Limb (tissue), 2 donors: ENCODE data around the gene SPEM3.
"Not testable (repeated sequence)": the region's sequence is repeated elsewhere in the genome, so short reads cannot be mapped to it uniquely, and the experiment has no call there.

ENCODE experiments used
- DNase-seq, 2 donors: peaks; one replicate each; pipeline ENCODE4 v3.0.0-alpha.2; 2016; ENCODE audit errors: extremely low spot score in 2 of 2

Gene SPEM3

DNA sequence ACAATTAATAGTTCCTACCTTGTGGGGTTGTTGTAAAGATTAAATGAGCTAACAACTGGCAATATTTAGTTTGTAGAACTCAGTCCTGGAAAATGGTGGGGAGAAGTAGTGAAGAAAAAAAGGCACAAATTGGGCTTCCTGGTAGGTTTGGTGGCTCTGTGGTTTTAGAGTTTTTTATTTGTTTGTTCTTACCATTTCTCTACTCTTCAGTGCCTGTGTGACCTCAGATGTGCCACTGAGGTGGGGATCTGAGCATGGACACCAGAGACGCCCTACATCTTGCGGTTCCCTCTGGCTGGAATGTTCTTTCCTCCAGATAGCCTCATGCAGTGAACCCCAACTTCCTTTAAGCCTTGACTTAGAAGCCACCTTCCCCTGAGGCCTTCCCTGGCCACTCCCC is 43.1 kb downstream of the SPEM3 start:
- DNase-seq = no peak

DNA sequence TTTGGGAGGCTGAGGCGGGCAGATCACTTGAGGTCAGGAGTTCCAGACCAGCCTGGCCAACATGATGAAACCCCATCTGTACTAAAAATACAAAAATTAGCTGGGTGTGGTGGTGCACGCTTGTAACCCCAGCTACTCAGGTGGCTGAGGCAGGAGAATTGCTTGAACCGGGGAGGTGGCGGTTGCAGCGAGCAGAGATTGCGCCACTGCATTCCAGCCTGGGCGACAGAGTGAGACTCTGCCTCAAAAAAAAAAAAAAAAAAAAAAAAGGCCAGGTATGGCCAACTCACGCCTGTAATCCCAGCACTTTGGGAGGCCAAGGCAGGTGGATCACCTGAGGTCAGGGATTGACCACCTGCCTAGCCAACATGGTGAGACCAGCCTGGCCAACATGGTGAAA is 46.1 kb downstream of the SPEM3 start:
- DNase-seq = not testable (repeated sequence)

DNA sequence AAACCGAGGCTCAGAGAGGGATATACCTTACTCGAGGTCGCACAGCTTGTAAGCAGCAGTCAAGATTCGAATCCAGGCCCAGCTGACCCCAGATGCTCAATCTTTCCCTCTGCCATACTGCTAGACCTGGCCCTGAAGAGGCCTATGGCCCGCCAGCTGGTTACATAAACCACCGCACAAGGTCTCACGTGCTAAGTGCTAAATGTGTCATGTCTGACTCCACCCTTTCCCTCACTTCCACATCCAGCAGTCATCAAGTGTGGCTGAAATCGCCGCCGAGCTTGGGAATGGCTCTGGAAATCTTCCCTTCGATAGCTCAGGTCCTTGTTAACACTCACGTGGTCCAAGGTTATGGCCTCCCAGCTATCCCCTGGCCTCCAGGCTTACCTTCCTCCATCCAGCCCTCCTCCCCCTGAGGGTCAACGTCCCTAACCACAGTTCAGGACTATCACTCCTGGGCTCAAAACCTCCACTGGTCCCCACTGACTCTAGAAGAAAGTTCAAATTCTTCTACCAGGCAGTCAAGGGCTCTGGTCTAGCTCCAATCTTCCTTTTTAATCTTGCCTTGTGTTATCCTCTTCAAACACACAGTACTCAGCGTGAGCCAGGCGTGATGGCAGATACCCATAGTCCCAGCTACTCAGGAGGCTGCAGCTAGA is 47.2 kb downstream of the SPEM3 start:
- DNase-seq = no peak

DNA sequence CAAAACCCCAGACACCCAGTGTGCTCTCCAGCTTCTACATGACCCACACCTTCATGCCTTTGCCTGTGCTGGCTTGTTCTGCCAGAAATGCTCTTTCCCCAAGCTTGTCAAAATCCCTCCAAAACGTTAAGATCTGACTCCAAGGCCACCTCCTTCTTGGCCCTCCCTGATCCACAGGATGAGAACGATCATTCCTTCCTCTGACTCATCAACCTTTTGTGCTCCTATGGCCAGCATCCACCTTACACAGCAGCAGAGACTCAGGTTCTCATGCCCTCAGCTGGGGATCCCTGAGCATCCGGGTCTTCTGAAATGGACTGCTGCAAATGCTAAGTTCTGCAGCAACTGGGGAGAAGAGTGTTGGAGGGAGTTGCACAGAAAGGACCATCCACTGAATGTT is 47.8 kb downstream of the SPEM3 start:
- no peak for DNase-seq

DNA sequence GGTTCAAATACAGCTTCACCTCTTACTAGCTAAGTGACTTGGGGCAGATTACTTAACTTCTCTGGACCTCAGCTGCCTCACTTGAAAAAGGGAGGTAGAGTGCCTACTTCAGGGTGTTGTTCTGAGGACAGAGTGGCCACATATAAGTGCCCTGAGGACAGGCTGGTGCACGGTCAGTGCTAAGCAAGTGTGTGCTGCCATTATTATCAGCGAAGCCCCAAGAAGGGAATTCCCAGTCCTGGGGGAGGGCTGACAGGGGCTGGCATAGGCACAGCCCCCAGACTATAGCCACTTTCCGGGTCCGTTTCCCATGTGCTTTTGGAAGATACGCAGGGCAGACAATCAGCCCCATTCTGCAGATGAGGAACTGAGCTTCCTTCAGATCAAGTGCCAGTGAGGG is 48.3 kb downstream of the SPEM3 start:
- no peak for DNase-seq

DNA sequence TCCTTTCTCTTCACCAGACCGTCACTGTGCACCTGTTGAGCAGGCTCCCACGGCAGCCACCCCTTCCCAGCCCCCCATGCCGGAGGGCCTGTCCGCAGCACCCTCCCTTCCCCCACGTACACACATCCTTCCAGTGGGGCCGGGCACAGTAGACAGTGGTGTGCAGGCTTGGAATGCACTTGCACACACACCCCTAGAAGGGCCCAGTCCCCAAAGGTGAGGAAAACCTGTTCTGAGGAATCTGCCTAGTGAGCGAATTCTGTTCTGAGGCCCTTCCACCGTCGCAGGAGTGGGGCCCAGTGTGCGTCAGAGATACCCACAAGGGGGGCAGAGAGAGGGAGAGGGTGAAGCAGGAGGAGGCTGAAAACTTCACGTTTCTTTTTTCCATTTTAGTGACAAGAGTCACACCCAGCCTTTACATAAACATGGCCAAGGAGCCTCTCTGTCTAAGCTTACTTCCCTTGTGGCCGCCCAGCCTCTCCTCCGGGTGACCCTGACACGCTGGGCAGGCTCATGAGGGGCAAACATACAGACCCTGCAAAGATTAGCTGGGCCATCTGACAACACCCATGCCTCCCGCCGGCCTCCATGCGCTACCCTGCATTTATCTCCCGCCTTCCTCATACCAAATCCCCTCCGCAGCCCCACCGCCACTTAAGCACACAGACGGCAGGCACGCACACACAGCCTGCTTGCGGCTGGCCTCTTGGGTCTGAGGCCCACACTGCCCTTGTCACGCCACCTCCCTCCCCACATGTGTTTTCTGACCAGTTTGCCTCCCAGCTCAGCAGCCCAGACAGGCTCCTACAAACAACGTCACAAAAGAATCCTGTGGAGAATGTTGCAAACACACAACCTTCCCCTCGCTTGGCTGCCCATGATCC is 49.0 kb downstream of the SPEM3 start:
- DNase-seq = peak in 1 of 2 donors; percentile 59

DNA sequence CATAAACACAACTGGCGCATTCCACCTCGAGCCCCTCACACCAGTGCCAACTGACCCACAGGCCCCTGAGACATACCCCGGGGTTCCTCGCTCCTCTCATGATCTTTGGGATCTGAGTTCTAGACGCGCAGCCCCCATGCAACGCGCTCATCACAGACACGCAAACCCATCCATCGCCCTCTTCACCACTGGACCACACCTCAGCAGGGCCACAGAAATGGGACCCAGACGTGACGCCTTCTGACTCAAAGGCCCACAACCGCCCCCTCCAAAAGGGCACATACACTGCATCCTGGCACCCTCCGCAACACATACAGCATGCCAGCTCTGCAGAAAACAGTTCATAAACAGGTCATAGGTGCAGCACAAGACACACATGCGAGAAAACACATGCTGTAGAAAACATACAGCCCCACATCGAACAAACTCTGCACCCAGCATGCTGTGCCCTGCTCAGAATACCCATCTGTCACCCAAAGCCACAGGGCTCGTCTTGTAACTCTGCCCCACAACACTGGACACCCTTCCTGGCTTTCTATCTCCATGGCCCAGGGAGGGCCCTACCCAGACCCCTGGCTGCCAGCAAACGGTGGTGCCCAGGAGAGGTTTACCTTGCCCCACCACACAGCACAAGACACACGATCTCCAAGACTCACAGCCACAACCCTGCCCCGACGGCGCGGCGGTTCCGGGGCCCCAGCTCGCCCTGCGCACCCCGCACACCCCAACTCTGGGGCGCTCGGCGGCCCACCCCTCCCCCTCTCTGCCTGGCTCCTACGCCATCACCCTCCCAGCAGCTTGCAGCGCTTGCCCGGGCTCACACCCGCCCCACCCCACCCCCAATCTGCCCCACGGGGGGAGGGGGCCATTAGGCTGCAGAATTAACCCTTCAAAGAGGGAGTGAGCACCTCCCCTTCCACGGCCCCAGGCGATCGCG is 49.9 kb downstream of the SPEM3 start:
- peak; percentile 21 to 80 for DNase-seq

DNA sequence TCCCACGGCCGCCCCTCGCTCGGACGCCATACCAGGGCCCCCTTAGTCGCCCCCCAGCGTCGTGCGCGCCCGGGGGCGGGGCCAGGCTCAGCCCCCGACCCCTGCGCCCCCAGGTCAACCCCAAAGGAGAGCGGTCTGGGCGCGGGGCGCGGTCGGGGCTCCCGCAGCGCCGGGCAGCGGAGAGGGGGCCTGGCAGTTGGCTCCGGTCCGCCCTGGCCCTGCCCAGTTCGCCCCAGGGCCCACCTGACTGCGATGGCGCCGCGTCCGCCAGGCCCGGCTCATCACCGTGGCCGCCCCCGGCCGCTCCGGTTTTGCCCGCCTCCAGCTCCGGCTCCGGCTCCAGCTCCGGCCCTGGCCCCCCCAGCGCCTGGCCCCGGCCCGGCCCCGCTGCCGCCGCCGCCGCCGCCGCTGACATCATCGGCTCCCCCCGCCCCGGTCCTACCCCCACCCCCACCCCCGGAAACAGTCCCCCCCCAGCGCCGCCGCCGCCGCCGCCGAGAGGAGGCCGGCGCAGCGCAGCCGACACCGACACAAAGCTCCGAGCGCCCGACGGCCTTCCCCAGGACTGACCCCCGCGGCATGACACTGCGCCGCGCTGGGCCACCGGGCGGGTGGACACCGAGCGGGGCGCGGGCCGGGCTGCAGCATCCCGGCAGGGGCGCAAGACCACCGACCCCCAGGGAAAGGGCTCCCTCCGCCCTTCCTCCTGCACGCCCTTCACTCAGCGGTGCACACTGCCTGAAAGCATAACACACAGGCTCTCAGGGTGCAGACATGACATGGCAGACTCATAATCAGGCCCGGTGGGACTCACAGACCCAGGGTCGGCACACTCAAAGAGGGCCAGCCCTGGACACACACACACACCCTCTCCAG is 50.8 kb downstream of the SPEM3 start, which contains the start of gene ZBTB4:
ZBTB4 (minus strand) TSS at position 419 of the 876 bp plus-strand sequence. CDS start 12,830 bp downstream, outside the sequence.
- DNase-seq = peak in 1 of 2 donors; percentile 85

DNA sequence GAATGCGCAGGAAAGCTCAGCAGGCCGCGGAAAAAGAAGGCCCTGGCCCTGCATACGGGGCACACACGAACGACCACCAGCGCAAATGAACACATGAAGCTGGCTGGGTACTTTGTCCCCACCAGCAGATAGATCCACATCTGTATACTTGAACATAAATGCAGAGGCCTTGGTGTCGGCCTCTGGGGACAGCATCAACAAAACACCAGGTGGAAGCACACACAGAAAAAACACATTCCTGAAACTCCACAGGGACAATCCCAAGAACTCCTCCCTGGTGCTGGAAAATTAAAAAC is 51.4 kb downstream of the SPEM3 start:
- DNase-seq = no peak

DNA sequence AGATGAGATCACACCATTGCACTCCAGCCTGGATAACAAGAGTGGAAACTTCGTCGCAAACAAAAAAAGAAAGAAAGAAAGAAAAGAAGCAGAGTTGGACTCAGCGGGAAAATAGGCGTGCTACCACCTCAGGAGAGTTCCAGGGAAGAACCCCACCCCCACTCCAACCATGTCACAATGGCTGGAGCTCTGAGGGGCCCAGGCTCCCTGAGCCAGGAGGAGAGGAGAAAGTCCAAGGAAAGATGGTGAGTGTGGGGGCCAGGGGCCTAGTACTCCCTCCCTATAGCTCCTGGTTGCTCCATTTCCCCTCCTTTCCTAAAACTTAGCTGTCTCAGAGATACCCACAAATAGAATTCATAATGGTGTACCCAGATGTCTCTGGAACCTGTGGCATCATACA is 52.6 kb downstream of the SPEM3 start, which contains the start of gene SLC35G6:
SLC35G6 (plus strand) TSS at position 172 of the 400 bp plus-strand sequence; CDS start at position 243, 71 bp downstream.
- DNase-seq = not testable (repeated sequence)

DNA sequence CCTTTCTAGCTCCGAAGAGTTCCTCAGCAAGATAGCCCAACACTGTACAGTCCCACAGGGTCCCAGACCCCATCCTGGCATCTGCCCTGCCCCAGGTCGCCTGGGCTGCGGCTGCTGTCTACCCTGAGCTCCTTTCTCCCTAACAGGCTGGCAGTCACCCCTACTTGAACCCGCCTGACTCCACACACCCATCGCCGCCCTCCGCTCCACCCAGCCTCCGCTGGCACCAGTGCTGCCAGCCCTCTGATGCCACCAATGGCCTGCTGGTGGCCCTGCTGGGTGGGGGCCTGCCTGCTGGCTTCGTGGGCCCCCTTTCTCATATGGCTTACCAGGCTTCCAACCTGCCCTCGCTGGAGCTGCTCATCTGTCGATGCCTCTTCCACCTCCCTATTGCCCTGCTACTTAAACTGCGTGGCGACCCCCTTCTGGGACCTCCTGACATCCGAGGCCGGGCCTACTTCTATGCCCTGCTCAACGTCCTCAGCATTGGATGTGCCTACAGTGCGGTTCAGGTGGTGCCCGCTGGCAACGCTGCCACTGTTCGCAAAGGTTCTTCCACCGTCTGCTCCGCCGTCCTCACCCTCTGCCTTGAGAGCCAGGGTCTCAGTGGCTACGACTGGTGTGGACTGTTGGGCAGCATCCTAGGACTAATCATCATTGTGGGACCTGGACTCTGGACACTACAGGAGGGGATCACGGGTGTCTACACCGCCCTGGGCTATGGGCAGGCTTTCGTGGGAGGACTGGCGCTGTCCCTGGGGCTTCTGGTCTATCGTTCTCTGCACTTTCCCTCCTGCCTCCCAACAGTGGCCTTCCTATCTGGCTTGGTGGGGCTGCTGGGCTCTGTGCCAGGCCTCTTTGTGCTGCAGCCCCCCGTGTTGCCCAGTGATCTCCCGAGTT is 53.4 kb downstream of the SPEM3 start:
- DNase-seq = not testable (repeated sequence)
